GM19035 (cell line): ENCODE results near the gene STK32C.

Experiments
- ATAC-seq: cut with Tn5 transposase; IDR thresholded peaks from one replicate; pipeline ENCODE4 v1.9.1; 2021; ENCODE audit not compliant: unreplicated experiment

STK32C gene

GRCh38 chr10:132250481-132251475 is 57.0 kb downstream of the STK32C start:
- ATAC-seq = no peak

DNA sequence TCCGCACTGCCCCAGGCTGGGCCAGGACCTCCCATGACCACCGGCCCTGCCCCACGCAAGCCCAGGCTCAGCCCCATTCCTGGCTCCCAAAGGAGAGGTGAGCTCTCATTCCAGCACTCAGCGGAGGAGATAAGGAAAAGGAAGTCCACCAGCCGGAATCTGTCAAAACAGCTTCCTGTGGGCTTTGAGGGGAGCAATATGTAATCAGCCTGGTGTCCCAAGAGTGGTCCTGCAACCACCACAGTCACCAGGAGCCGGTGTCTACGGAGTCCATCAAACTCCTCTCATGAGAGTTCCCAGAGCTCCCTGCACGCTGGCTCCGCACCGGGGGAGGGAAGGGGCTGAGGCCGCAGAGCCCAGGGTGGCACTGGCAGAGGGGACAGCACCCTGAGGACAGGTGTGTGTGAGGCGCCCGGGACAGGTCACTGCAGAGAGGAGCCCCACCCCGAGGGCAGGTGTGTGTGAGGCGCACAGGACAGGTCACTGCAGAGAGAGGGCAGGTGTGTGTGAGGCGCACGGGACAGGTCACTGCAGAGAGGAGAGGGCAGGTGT is 57.9 kb downstream of the STK32C start:
- no peak for ATAC-seq

- ATAC-seq = no peak
Observed at GRCh38 chr10:132249226-132249724, 58.5 kb downstream of the STK32C start.

DNA sequence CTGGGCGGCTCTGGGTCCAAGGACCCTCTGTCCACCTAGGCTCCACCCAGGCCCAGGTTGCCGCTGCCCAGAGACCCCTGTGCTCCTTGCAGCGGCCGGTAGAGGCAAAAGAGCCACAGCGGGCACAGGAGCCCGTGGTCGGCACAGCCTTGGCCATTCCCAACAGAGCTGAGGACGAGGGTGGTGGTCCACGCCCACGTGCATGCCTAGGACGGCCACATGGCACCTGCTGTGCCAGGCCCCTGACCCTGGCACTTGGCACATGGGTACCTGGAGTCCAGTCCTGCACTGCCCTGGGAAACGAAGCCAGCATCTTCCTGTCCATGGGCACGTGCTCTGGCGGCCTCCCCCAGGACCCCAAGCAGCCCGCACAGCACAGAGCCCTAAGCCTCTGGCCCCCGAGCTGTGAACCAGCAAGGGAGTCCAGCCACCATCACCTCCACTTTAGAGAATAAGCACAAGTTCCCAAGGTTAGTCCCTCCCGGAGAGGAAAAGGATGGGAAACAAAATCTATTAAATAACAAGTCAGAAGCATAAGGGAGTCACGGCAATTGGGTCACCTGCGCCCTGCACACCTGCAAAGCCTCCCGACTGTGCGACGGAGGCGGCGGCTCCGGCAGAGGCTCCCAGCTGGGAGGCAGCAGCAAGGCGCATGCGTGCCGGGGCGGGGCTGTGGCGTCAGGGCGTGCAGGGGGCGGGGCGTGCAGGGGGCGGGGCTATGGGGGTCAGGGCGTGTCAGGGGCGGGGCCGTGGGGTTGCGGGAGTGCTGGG is 59.1 kb downstream of the STK32C start:
- ATAC-seq = no peak

DNA sequence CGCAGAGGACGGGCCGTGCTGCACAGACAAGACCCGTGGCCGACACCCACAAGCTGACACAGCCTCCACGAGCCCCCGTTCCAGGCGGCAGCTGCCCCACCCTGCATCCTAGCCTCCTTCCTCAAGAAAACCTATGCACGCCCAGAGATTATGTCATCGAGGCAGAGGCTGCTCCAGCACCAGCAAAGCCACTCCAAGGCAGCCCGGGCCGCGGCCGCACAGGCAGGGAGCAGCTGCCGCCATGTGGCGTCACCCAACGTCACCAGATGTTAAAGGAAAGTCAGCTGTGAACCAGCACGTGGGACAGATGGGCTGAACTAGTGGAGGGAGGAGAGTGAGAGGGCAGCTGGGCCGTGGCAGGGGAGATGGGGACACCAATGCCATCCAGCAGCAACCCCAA is 59.8 kb downstream of the STK32C start:
- ATAC-seq = no peak

DNA sequence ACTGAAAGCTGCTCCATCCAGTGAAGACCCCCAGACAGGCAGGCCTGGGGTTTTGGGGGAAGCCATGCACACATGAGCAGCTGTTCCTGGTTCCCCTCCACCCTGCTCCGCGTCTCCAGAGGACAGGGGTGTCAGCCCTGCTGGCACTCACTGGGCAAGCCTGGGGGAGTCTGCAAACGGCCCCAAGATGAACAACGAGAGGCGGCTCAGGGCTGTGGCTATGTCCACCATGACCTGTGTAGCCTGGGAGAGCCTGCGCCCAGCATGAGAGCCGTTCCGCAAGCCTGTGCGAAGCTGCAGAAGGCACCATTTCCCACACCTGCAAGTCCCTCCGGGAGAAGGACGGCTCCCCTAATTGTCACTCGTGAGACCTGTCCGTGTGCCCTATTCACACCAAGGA is 61.5 kb downstream of the STK32C start:
- ATAC-seq = no peak

DNA sequence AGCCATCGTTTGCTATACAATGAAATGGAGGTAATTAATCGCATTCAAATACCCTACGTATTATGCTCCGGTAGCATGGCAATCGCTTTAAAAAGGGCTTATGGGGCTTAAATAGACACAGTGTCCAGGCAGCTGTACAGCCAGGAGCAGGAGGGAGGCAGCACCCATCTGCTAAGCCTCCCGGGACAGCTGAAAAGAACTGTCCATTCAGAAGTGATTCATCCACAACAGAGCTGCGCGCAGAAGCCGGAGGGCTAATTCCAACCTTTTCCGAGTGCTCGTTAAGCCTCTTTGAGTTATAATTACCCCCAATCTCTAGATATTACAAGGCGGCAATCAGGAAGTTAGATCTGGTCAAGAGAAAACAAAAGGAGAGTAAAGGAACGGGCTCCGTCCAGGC is 62.7 kb downstream of the STK32C start:
- no peak for ATAC-seq

DNA sequence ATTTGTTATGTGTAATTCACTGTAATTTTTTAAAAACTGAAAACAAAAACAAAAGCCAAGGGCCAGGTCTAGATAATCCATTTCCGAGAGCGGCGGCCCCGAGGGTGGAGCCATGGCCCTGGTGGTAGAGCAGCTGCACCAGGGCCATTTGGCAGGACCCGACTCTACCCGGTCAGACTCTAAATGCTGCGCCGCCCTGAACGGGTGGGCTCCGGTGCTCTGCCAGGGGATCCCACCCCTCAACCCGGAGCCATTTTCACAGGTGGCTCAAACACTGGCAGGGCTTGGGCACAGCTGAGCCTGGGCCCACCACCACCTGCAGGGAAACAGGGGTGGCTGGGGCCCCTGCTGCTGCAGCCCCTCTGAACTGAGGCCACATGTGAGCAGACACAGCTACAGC is 64.1 kb downstream of the STK32C start:
- no peak for ATAC-seq

GRCh38 chr10:132243141-132243540 is 64.6 kb downstream of the STK32C start:
- ATAC-seq = no peak

DNA sequence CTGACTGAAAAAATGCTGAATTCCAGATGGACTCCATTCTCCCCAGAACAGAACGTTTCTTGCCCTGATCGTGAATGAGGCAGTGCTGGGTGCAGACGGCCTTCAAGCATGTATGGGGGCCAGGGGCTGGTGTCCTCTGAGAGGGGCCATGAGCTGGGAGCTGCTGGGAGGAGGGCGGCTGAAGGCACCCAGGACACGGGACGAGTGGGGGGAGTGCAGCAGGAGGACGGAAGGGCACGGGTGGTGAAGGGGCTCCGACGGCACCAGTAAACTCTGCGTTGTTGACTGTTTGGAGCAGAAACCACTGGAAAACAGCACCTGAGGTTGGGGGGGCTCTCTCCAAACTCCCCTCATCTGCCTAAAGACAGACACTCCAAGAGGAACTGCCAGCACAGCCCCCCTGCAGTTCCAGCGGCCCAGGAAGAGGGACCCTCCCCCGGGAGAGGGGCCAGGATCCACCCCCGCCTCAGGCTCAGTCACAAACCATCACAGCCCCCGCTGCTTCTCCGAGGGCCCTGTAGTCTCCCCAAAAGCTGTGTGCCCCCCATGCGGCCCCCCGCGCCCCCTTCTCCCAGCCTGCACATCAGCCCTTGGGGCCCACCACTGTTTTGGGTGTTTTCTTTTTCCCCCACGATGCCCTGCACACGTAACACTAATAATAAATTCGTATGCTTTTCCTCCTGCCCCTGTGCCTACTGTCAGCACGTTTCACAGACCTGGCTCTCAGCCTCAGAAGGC is 65.5 kb downstream of the STK32C start:
- ATAC-seq = no peak

DNA sequence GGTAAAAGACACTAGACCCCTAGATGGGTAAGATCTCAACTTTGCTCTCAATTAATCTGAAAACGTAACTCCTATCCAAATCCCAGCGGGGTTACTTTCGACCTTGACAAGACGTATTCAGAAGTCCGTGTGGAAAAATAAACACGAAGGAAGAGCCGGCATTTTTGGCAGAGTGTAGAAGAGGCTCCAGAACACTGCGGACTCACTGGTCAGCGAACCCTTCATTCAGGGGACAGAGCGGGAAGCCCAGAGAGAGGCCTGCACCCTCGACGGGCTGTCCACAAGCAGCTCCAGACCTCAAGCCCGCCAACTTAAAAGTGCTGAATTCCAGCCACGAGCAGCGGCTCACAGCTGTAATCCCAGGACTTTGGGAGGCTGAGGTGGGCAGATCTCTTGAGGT is 66.3 kb downstream of the STK32C start:
- ATAC-seq = no peak

DNA sequence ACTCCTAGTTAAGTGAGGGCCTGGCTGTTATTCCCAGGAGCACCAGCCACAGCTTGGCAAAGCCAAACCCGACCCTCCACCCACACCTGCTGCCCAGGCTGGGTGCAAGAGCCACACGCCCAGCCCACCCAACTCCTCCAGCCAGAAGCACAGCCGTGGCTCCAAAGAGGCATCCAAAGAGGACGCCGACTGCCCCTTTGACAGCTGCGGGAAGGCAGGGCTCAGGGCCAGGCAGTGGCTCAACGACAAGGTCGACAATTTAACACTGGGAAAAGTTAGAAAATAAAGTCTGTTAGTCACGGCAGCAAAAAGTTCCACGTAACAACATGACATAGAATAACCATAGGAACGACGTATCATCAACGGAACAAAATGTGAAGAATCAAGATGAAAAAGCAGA is 66.7 kb downstream of the STK32C start:
- no peak for ATAC-seq

DNA sequence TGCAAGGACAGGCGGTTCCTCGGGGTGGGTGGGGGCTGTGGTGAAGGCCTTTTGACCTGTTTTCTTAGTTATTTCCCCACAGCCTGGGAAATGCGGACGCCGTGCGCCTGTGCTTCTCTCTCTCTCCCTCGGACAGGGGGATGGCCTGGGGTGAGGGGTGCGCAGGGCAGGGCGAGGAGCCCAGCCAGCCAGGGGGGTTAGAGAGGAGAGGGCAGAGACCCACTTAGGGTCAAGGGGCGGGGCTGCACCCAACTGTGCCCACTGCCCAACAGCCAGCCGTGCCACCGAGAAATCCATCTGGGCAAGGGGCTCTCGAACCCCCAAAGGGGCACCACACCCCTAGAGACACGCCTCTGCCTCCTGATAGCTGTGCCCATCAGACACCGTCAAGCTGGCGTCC is 67.2 kb downstream of the STK32C start:
- no peak for ATAC-seq

DNA sequence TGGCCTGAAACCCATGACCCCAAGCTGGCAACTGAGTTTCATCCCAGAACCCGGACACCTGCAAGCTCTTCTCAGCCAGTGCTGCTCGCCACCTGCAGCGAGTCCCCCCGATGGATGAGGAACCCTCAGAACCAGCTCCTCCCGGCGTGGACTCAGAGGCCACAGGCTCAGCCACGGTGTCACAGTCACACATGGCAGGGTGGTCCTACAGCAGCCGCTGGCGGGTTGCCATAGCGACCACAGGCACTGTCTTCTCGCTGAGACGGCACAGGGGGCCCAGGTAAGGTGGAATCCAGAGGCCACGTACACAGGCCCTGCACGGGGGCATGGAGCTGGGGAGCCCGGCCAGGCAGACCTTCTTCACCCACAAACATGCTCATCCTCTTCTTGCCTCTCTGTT is 67.6 kb downstream of the STK32C start:
- no peak for ATAC-seq

DNA sequence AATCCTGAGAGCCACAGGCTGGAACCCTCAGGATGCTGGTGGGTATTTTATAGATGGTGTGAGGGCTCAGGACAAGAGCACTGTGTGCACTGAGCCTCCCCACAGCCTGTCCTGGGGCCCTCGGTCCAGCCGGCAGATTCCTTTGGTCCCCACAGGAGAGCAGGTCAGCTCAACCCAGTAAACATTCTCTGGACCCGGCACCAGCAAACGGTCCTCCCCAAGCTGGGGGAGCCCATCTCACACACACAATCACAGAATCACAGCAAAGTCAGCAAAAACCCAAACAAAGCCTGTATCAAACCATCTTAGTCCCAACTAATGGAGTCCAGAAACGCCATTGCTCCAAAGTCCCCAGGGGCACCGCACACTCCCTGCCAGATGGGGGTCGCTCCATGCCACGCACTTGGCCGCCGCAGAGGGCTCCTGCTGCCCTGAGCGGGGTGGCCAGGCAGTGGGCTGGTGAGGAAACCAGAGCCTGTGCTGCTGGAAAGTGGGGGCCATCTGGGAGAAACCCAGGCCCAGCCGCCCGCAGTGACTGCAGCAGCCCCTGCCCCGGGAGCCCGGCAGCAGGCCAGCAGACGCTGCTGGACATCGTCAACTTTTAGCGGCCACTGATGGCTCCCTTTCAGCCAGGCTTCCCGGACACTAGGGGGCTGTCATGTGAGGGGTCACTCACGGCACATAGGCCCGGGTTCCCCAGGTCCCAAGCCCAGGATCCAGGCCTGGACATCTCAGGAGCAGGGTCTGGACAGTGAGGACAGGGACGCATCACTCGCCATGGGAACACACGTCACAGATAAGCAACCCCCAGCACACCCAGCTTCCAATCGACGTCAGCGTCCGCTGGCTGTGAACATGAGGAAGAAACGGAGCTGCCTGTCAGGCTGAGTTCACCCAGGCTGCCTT is 68.4 kb downstream of the STK32C start:
- ATAC-seq = no peak

- no peak for ATAC-seq
Observed at GRCh38 chr10:132238371-132239125, 69.2 kb downstream of the STK32C start.

DNA sequence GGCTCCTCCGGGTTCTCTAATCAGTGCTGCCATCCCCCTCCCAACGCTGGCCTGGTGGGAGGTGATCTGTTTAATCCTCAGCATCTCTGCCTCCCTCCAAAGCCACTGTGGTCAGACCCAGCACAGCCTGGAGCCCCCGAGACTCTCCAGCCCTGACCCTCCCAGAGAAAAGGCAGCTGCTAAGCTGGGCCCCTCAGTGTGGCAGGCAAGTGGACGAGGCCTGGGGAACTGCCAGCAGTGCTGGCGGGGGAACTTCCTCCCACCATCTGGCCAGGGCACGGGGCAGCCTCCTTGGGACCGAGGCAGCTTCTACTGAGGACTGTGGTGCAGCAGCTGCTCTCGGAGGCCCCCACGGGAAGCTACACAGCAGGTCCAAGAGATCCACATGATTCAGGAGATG is 69.9 kb downstream of the STK32C start:
- ATAC-seq = no peak

DNA sequence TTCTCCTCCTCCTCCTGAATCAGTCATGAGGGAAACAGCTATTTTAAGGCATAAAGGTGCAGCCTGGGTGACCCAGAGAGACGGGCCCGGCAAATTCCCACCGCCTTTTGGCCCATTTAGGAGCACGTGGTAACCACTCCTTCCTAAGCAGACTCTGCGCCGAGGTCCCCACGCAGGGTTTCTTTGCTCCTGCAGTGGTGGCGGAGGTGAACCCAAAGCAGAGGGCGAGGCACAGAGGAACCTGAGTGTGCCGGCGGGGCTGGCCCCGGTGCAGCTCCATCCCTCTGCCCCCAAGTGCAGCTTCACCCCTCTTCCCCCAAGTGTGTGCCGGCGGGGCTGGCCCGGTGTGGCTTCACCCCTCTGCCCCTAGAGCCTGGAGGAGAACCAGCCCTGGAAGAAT is 70.4 kb downstream of the STK32C start:
- ATAC-seq = no peak

- ATAC-seq = no peak
Observed at GRCh38 chr10:132236881-132237280, 70.9 kb downstream of the STK32C start.
